OCI-LY7 (cell line): ENCODE data around the gene DRG2.

Source experiments
- EZH2phosphoT487 ChIP-seq: fragments of 200-600 bp; sonication (generic); IDR thresholded peaks from 2 replicates; pipeline ENCODE4 v1.6.1; 2018; ENCODE audit warnings: low read depth, borderline replicate concordance, mild to moderate bottlenecking, mixed run types, antibody characterized with exemption, low read length, moderate library complexity, mixed read lengths
- TF ChIP-seq, protein P1 (sequence below): fragments of 200-600 bp; sonication (generic); conservative IDR thresholded peaks from 2 replicates; pipeline ENCODE4 v1.5.1; 2014; ENCODE audit warnings: mild to moderate bottlenecking, antibody characterized with exemption, low read length, moderate library complexity, mixed read lengths

DNA sequence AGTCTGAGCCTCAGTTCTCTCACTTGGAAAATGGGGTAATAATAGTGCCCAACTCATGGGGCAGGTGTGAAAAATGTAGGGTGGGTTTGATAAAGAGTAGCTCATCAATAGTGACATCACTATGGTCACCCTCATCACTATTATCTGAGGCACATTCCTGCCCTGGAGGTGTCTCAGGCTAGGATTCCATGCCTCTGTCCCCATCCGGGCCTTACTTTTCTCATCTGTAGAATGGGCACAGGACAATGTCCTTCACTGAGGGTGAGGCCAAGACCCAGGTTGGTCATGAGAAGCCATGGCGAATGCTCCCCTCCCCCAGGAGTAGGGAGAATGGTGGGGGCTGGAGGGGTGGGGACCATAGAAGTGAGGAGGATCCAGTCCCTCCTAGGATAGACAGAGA, 51.3 kb downstream of the DRG2 start:
- TF ChIP-seq, protein P1, sequence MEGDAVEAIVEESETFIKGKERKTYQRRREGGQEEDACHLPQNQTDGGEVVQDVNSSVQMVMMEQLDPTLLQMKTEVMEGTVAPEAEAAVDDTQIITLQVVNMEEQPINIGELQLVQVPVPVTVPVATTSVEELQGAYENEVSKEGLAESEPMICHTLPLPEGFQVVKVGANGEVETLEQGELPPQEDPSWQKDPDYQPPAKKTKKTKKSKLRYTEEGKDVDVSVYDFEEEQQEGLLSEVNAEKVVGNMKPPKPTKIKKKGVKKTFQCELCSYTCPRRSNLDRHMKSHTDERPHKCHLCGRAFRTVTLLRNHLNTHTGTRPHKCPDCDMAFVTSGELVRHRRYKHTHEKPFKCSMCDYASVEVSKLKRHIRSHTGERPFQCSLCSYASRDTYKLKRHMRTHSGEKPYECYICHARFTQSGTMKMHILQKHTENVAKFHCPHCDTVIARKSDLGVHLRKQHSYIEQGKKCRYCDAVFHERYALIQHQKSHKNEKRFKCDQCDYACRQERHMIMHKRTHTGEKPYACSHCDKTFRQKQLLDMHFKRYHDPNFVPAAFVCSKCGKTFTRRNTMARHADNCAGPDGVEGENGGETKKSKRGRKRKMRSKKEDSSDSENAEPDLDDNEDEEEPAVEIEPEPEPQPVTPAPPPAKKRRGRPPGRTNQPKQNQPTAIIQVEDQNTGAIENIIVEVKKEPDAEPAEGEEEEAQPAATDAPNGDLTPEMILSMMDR = no peak
- no peak for TF ChIP-seq EZH2phosphoT487
